Left lung (tissue), 10 donors: ENCODE data around the gene RANGRF. TPM values are rescaled to one million over a fixed set of nuclear protein-coding genes. Genes with fewer than 3 reads are reported as not detected.

Experiments
- ATAC-seq: fragments of 200-7000 bp; cut with Tn5 transposase; one replicate; pipeline ENCODE4 v1.9.1; 2020; ENCODE audit warnings: moderate library complexity
- DNase-seq, 4 donors: peaks; one replicate each; pipeline ENCODE4 v3.0.0-alpha.2; 2013 to 2020
- H3K27ac ChIP-seq, 2 donors: fragments of 200-600 bp; sonication (generic) in 1 of 2; one replicate each; pipeline versions ENCODE4 v1.5.0 to v1.8.0; 2020 to 2021
- H3K27me3 ChIP-seq, 2 donors: fragments of 200-600 bp; sonication (generic) in 1 of 2; one replicate each; pipeline versions ENCODE4 v1.5.0 to v1.8.0; 2020 to 2021
- H3K36me3 ChIP-seq, 2 donors: fragments of 200-600 bp; sonication (generic) in 1 of 2; one replicate each; pipeline versions ENCODE4 v1.5.0 to v1.8.0; 2020 to 2021
- H3K4me1 ChIP-seq, 2 donors: fragments of 200-600 bp; one replicate each; pipeline ENCODE4 v1.8.0; 2021
- H3K4me3 ChIP-seq, 2 donors: fragments of 200-600 bp; sonication (generic) in 1 of 2; one replicate each; pipeline versions ENCODE4 v1.5.0 to v1.8.0; 2020 to 2021; ENCODE audit warnings: mild to moderate bottlenecking in 1 of 2
- H3K9me3 ChIP-seq, 2 donors: fragments of 200-600 bp; sonication (generic) in 1 of 2; one replicate each; pipeline versions ENCODE4 v1.5.0 to v1.8.0; 2020 to 2021
- intact Hi-C, 2 donors: fragments of 100-400 bp; cut with DNase I; formaldehyde crosslinking; loops; one replicate each; pipeline versions ENCODE4 v1.11.2 to v1.14.2; 2022
- polyA plus RNA-seq, 6 donors: library from polyadenylated mRNA; unstranded; fragments of 120-200 nt; gene quantifications; one replicate each; pipeline ENCODE4 v1.2.1, GENCODE V29; 2013; ENCODE audit not compliant: insufficient read length in 6 of 6
- total RNA-seq, 2 donors: library from RNA; stranded (reverse); fragmentation: NEBNext Ultra II Directional; extraction: Animal tissue kit (Norgen Biotek cat#: 25700); gene quantifications; one replicate each; pipeline ENCODE4 v1.2.1, GENCODE V29; 2021
- TF ChIP-seq, protein P1 (sequence below), 2 donors: fragments of 200-600 bp; sonication (generic) in 1 of 2; IDR thresholded peaks; one replicate each; pipeline versions ENCODE4 v1.5.0 to v1.8.0; 2021; ENCODE audit warnings: antibody characterized with exemption in 2 of 2
- donor health status: DM: no; HTN: yes; CAD: no.
- donor health status: DM: no; HTN: no; CAD: no.

Gene RANGRF
- total and polyA plus RNA-seq, 8 donors: 22.9 to 33.2 (median 24.8) TPM

DNA sequence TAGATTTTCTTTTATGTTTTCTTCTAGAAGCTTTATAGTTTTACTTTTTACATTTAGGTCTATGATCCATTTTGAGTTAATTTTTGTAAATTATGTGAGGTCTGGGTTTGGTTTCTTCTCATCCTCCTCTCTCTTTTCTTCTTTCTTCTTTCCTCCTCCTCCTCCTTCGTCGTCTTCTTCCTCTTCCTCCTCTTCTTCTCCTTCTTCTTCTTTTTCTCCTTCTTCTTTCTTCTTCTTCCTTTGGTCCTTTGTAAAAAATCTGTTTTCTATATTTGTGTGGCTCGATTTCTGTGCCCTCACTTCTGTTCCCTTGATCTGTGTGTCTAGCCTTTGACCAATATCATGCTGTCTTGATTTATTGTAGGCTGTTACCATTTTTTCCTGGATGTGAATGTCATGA is 11.8 kb downstream of the RANGRF start:
- DNase-seq (no peak), ATAC-seq (no peak)
- H3K36me3 ChIP-seq: no peaks in the 10 kb centered on the region
- peaks cover 0 to 11% of the 10 kb centered on the region in 2 donors for H3K4me1 ChIP-seq
- intact Hi-C loops: loop anchor here in 1 of 2 donors (10.0 kb wide), 1 partner anchor 205 kb away; no protein-coding TSS in a partner anchor
- no peak overlapping the region for H3K4me3 ChIP-seq
- H3K27me3 ChIP-seq: no peaks in the 10 kb centered on the region
- TF ChIP-seq, protein P1, sequence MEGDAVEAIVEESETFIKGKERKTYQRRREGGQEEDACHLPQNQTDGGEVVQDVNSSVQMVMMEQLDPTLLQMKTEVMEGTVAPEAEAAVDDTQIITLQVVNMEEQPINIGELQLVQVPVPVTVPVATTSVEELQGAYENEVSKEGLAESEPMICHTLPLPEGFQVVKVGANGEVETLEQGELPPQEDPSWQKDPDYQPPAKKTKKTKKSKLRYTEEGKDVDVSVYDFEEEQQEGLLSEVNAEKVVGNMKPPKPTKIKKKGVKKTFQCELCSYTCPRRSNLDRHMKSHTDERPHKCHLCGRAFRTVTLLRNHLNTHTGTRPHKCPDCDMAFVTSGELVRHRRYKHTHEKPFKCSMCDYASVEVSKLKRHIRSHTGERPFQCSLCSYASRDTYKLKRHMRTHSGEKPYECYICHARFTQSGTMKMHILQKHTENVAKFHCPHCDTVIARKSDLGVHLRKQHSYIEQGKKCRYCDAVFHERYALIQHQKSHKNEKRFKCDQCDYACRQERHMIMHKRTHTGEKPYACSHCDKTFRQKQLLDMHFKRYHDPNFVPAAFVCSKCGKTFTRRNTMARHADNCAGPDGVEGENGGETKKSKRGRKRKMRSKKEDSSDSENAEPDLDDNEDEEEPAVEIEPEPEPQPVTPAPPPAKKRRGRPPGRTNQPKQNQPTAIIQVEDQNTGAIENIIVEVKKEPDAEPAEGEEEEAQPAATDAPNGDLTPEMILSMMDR (IDR thresholded peaks at IDR 0.05): no peak
- no peak overlapping the region for H3K27ac ChIP-seq
- H3K9me3 ChIP-seq: no peaks in the 10 kb centered on the region

DNA sequence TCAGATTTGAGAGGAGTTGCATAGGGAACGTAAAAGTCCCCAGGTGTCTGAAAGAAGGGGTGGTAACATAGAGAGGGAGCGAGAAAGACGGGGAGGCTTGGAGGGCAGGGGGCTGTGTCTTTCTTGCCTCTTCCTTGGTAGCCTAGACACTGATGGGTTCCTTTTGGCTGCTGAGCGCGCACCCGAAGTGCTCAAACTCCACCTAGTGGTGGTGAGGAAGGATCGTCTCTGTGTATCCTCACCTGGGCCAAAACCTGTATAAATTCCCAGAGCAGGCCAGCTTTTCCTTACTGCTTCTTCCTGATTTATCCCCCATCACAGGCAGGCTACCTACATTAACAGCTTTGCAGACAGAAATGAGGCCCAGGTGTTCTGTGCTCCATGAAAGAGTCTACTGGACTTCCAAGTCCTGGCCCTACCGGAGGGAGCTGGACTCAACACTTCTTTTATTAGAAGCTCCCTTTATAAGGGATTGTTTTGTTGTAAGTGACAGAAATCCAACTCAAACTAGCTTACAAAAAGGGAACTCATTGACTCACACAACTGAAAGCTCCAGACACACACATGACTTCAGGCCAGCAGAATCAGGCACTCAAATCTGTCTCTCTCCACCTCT is 12.3 kb downstream of the RANGRF start:
- no peak overlapping the region for H3K4me3 ChIP-seq
- TF ChIP-seq, protein P1 (IDR thresholded peaks at IDR 0.05): peak; percentile 77 to 86
- ATAC-seq: peak; percentile 97
- no peaks in the 10 kb centered on the region for H3K27me3 ChIP-seq
- no peaks in the 10 kb centered on the region for H3K9me3 ChIP-seq
- H3K4me1 ChIP-seq: peaks cover 0 to 11% of the 10 kb centered on the region in 2 donors
- intact Hi-C loops: loop anchor here in 1 of 2 donors (10.0 kb wide), 1 partner anchor 206 kb away; no protein-coding TSS in a partner anchor
- peak; percentile 45 to 89 (median 68) for DNase-seq
- H3K27ac ChIP-seq: no peak overlapping the region
- no peaks in the 10 kb centered on the region for H3K36me3 ChIP-seq

DNA sequence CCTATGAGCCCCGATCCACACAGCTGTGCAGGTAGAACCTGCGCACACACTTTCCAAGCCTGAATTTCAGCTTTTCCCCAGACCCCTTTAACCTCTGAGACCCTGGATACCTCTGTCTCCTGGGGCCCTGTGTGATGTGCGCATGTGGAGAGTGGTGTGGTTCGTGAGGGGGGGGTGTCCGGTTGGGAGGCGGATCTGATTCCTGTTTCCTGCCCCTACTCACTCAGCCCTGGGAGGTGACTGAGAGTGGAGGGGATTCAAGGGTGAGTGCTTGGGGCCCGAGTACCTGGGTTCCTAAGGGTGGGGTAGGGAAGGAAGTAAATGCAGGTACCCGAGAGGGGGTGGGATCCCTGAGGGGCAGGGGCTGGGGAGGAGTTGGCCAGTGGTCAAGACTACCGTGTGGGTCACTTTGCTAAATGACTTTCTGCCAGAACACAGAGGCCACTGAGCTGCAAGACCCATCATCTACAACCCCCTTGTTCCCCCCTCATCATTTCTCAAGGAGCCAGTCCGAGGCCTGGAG is 22.2 kb downstream of the RANGRF start:
- H3K27me3 ChIP-seq: peaks cover 9 to 54% of the 10 kb centered on the region in 2 donors
- peak overlapping the region; percentile 39 to 70 for H3K27ac ChIP-seq
- peak overlapping the region; percentile 16 to 38 for H3K4me3 ChIP-seq

DNA sequence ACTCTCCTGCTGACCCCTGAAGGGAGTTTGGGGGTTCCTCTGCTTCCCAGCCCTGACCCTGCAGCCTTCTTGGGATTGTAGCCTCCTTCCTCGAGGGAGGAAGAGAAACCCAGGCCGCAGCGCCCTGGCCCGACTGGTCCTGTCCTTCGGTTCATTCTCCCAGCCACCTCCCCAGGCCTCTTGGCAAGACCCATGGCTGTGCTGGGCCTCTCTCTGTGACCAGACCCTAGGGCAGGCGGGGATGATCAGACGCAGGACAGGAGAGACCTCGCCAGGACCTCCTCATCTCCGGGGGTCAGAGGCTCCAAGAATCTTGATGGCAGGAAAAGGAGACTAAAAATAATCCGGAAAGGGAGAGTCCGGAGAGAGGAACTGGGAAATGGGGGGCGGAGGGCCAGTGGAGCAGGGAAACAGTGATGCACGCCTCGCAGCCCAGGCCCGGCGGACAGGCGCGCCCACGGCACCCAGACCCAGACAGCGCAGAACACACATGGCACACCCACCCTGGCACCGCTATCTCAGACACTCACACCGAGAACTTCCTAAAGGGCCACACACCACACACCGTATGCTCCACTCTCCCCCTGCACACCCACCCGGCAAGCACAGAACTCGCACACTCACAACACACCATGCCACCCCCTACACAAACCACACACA is 22.8 kb downstream of the RANGRF start:
- TF ChIP-seq, protein P1 (IDR thresholded peaks at IDR 0.05): no peak
- Histone ChIP-seq H3K4me1 (no peaks in the 10 kb centered on the region), H3K36me3 (peaks cover 0 to 4% of the 10 kb centered on the region in 2 donors), H3K27me3 (peaks cover 11 to 60% of the 10 kb centered on the region in 2 donors), H3K9me3 (no peaks in the 10 kb centered on the region), H3K27ac (peak overlapping the region; percentile 39 to 70), H3K4me3 (peak overlapping the region; percentile 16 to 38)
- peak in 1 of 4 donors; percentile 75 for DNase-seq
- ATAC-seq: peak; percentile 7
- intact Hi-C loops: no loop called here

More for the DNA sequence above, 22.2 kb downstream of the RANGRF start:
- ATAC-seq: peak; percentile 44
- Histone ChIP-seq H3K36me3 (no peaks in the 10 kb centered on the region), H3K9me3 (no peaks in the 10 kb centered on the region), H3K4me1 (no peaks in the 10 kb centered on the region)
- intact Hi-C loops: no loop called here
- TF ChIP-seq, protein P1 (IDR thresholded peaks at IDR 0.05): no peak
- DNase-seq: no peak

DNA sequence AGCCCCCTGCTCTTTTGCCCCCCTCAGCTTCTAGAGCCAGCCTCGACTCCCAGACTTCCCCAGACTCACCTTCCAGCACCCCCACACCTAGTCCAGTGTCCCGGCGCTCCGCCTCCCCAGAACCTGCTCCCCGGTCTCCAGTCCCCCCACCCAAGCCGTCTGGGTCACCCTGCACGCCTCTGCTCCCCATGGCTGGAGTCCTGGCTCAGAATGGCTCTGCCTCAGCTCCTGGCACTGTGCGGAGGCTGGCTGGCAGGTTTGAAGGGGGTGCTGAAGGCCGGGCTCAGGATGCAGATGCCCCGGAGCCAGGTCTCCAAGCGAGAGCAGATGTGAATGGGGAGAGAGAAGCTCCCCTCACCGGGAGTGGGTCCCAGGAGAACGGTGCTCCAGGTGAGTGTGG is 23.8 kb downstream of the RANGRF start:
- ATAC-seq: no peak
- H3K9me3 ChIP-seq: no peaks in the 10 kb centered on the region
- H3K27ac ChIP-seq: no peak overlapping the region
- H3K36me3 ChIP-seq: peaks cover 0 to 4% of the 10 kb centered on the region in 2 donors
- peak overlapping the region in 1 of 2 donors; percentile 38 for H3K4me3 ChIP-seq
- peak in 1 of 4 donors; percentile 57 for DNase-seq
- no peaks in the 10 kb centered on the region for H3K4me1 ChIP-seq
- intact Hi-C loops: no loop called here
- H3K27me3 ChIP-seq: peaks cover 11 to 69% of the 10 kb centered on the region in 2 donors
- TF ChIP-seq, protein P1 (IDR thresholded peaks at IDR 0.05): no peak
